ENCODE data around the gene PRKAG3.

Gene PRKAG3

DNA sequence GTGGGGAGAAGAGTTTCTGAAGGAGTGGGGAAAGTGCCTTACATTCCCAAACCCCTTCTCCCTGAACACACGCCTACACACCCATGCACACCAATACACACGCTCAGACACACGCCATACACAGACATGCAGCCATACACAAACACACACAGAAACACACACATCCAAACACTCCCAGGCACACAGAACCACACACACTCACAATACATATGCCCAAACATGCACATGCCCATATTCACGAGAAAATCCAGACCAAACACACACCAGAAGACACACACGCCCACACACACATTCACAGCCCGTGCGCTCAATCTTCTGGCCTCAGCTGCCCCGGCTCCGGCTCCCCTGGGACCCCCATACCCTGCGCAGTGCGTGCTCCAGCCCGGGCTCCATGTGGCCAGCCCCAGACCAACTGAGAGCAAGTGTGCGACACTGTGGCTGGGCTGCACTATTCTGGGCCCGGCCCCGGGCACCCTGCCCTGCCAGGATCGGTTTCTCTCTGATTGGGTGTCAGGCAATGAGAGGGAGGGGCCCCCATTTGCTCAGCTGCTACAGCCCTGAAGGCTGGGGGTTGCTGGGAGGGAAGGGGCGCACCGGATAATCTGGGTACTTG lies at the start of gene PRKAG3:
TSS of gene PRKAG3 (minus strand) at position 426 of the 613 bp plus-strand sequence.
- DNase-seq = no peak

DNA sequence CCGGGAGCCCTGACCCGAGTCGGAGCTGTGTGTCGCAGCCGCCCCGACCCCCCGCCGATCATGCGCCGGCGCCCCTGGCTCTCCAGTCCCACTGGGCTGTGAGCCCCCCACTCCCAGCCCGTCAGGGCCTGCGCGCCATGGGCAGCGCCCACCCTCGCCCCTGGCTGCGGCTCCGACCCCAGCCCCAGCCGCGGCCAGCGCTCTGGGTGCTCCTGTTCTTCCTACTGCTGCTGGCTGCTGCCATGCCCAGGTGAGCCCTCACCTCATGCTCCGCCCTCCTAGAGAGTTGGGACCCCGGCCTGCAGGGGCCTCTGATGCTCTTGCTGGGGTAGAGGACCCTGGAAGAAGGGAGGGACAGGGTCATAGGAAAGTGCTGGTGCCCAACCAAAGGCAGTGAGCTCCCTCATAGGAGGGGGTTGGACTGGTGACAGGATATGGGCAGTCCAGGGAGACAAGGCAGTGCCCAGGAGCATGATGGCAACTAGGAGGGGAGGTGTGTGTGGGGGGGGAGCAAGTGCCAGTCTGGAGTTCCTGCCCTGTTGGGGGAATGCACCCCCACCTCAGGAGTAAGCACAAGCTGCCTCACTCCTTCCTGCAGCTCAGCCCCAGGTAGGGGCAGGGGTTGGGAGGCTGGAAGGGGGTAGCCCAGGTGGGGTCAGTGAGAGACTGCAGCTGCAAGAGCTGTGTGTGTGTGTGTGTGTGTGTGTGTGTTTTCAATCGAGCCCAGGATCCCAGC lies 49.4 kb upstream of the PRKAG3 start:
- no peak for DNase-seq

DNA sequence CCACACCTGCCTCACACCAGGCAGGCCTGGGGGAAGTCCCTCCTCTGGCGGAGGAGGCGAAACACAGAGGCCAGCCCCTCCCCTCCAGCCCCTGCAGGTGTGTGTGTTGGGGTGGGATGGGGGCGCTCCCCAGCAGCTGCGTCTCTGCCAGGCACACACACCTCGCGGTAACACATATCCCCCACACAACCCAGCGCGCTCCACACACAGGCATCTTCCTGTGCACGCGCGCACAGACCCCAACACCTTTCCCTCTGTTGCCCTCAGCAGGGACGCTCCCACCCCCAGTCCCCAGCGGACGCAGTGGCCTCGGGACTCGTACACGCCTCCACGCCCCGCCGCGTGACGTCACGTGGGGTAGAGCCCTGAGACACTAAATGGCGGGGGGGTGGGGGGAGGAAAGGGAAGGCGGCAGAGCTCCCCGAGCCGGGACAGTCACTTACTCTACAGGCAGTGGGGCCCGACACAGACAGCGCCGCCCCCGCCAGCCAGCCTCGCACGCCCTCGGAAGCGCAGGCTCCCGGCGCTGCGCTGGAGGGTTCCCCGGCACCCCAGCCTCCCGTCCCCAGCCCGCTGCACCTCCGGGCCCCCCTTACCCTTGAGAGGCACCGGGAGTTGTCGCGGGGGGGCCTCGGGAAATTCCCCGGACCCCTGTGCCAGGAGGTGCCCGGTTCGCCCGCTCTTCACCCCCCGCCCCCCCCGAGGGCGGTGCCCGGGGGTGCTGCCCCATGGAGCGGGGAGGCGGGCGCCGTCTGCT lies 48.7 kb upstream of the PRKAG3 start, which contains the start of gene WNT10A:
TSS of gene WNT10A (plus strand) at position 751 of the 757 bp plus-strand sequence. CDS start 144 bp downstream, outside the sequence.
- no peak for DNase-seq

DNA sequence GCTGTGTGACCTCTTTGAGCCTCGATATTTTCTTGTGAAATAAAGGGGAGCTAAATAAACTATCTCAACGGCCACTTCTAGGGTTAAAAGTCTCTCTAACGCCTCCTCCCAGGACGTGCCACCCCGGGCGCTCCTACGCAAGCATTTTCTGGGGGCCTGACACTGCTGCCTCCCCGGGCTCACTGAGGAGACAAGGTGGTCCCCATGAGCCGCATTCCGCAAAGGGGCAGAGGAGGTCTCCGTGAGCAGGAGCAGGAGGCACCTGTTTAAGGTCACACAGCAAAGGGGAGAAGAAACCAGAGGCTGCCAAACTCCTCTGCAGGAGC lies 48.1 kb upstream of the PRKAG3 start:
- no peak for DNase-seq

DNA sequence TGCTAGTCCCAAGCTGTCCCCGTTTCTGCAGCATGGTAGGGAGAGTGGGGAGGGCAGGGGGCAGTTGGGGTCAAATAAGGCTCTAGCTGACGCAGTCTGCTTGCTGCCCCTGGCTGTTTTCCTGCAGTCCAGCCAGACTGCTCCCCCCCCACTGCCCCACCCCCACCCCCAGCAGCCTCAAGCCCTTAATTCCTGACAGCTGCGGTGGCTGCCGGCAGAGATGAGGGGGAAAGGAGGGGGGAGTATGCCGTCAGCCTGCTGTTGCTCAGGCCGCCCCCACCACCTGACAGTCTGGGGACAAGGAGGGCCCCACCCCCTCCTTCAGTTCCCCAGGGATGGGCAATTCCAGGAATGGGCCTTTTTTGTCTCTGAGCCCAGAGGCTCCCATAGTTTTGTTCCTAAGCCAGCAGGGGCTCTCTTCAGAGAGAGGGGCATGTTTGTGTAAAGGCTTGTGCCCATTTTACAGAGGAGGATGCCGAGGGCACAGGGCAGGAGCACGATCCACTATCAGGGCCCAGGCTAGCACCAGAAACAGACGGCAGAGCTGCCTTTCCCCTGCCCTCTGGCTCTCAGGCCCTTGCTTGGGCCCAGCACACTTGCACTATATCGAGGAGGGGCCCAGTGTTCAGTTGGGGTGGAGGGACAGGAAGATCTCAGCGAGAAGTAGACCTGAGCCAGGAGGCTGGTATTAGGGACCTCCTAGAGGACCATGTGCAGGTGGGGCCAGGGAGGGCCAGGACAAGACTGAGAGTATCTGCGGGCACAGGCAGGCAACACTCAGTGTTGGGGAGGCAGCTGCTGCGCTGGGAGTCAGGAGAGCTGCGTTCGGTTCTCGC lies 47.5 kb upstream of the PRKAG3 start:
- peak; percentile 14 for DNase-seq

DNA sequence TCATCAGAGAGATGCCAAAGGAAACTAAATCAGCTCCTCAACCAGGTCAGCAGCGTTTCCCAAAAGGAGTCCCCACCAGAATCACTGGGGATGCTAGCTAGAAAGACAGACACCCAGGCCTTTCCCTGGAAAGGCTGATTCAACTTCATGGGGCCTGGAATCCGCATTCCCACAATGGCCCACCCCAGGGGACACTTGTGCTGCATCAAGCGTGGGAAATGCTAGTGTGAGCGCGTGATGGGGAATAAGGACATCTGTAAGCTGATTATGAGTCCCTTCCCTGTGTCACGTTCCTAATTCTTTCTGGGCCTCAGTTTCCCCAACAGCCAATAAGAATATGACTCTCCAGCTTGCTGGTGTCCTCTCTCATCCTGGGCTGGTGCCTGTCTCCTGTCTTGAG lies 46.9 kb upstream of the PRKAG3 start:
- DNase-seq = no peak

DNA sequence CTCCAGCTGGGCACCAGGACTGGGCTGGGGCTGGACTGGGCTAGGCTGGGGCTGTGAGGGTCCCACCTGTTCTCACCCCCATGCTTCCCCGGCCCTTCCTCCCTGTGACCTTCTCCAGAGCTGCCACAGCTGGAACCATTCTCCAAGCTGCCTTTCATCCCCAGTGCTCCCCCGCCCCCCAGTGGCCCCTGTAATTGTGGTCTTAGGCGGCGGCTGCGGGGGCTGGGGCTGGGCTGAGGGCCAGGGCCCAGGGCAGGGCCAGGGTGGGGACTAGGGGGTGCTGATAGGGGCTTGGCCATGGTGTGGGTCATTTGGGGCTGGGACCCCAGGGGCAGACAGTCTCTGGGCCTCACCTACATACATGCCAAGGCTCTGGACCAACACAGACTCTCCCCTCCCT lies 46.3 kb upstream of the PRKAG3 start:
- no peak for DNase-seq

DNA sequence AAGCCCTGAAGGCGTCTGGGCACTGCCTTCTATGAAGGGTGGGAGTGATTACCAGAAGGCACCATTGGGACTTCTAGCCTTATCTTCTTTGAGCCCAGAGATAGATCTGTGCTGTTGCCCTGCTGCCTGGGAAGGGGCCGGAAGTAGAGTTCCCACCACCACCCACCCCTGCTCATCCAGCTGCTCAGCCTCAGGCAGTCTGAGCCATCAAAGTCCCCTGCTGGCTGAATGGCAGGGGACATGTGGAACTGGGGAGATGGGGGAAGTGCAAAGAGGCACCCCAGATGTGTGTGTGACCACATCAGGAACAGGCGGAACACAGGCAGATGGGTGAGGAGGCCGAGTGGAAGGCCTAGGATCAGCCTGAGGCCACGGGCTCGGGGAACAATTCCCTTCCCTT lies 45.7 kb upstream of the PRKAG3 start:
- no peak for DNase-seq

DNA sequence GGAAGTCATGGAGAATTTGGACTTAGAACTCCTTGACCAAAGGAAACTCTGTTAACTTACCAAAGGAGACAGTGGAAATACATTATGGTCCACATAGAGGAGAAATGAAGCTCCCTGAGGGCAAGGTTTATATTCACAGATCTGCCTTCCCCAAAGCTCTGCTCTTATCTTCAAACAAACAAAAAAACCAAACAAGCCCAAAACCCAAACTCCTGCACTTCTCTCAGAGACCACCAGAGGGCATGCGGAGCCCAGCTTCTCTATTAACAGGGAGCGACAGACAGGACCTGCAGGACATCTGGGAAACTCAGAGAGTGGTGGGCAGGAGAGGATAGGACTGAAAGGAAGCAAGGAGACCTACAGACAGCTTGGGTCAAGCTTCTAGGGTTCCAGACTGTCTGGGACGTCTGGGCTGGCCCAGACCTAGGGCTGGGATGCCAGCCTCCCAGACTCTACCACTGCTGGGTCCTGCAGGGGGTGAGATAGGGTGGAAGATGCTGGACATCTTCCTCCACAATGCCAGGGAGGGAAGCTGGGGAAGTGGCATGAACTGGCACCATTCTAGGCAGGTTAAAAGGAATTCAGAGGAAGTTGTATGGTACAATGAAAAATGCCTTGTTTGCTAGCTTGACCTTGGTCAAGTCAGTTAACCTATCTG lies 45.1 kb upstream of the PRKAG3 start:
- DNase-seq = peak; percentile 53

DNA sequence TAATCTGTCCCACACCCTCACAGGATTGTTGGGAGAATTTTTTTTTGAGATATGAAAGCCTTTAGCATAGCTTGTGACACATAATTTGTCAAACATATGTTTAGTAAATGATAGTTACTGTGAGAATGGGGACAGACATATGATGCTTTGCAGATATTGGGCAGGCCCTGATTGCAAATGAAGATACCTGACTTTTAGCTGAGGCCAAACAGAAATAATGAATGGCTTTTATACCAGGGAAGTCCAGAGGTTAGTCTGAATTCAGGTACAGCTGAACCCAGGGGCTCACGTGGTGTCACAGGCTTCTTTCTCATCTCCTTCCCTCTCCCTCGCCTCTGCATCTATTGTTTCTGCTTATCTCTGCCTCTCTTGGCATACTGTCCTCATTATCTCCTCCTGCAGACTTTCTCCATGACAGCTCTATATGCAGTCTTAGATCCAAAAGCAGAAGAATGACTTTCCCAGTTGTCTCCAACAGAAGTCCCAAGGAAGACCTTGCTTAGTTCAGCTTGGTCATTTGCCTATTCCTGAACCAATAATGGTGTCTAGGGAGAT lies 44.2 kb upstream of the PRKAG3 start:
- DNase-seq = no peak

DNA sequence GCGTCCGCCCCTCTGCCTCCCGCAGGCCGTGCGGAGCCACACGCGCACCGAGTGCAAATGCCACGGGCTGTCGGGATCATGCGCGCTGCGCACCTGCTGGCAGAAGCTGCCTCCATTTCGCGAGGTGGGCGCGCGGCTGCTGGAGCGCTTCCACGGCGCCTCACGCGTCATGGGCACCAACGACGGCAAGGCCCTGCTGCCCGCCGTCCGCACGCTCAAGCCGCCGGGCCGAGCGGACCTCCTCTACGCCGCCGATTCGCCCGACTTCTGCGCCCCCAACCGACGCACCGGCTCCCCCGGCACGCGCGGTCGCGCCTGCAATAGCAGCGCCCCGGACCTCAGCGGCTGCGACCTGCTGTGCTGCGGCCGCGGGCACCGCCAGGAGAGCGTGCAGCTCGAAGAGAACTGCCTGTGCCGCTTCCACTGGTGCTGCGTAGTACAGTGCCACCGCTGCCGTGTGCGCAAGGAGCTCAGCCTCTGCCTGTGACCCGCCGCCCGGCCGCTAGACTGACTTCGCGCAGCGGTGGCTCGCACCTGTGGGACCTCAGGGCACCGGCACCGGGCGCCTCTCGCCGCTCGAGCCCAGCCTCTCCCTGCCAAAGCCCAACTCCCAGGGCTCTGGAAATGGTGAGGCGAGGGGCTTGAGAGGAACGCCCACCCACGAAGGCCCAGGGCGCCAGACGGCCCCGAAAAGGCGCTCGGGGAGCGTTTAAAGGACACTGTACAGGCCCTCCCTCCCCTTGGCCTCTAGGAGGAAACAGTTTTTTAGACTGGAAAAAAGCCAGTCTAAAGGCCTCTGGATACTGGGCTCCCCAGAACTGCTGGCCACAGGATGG lies 42.0 kb upstream of the PRKAG3 start:
- no peak for DNase-seq

DNA sequence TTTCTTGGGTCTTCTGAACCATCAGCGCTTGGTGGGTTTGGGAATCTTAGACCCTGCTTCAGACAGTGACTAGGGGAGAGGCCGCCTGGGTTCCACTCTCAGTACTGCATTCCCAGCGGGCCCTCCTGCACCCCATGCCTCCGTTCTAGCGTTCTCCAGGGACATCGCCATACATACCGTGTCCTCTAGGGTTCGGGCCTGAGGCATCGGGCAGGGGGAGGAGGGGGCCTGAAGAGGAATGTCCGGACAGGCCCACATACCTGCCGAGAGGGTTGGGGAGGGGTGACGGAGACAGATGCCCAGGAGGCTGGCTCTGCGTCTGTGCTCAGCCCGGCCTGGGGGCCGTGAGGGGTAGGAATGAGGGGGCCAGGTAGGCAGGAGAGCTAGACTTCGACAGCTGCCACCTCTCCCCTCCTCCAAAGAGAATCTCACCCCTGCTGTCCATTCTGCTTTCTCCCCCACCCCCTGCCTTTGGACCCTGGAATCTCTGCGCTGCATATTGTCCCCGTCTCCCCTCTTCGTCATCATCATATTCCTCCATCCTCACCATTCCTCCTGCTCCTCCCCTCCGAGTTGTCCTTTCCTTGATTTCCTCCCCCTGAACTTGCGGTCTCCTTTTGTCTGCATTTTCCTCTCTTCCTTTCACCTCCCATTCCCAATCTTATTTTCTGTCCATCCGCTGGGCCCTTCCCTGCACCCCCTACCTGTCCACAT lies 41.2 kb upstream of the PRKAG3 start:
- no peak for DNase-seq

DNA sequence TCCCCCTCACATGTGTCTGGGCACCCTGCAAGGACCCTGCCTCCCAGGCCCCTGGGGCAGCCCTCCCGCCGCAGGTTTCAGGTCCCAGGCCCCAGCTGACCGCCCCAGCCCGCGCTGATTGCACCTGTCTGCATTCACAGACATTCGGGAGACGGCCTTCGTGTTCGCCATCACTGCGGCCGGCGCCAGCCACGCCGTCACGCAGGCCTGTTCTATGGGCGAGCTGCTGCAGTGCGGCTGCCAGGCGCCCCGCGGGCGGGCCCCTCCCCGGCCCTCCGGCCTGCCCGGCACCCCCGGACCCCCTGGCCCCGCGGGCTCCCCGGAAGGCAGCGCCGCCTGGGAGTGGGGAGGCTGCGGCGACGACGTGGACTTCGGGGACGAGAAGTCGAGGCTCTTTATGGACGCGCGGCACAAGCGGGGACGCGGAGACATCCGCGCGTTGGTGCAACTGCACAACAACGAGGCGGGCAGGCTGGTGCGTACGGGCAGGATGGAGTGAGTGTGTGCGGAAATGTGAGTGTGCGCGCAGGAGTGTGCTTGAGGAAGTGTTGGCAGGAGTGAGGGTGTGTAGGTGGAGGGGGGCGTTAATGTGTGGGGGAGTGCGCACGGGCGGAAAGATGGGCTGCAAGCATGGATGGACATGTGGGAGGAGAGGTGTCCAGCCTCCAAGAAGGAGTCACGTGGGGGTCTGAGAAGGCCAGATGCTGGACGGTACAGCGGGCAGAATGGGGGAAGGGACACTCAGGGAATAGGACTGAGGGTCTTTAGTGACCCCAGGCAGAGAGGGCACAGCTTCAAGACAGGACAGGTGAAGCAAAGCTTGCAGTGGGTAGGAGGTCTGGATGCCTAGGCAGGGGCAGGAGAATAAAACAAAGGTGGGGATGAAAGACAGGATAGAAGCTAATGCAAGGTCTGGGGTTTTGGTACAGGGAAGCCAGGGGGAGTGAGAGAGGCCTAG lies 40.0 kb upstream of the PRKAG3 start:
- no peak for DNase-seq

DNA sequence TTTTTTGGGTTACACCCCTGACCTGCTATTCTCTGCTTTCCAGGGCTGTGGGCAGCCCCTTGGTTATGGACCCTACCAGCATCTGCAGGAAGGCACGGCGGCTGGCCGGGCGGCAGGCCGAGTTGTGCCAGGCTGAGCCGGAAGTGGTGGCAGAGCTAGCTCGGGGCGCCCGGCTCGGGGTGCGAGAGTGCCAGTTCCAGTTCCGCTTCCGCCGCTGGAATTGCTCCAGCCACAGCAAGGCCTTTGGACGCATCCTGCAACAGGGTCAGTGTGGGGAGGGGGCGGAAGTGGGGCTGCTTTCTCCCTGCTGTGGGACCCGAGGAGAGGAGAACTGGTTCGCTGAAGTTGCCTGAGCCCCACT lies 39.4 kb upstream of the PRKAG3 start:
- no peak for DNase-seq

DNA sequence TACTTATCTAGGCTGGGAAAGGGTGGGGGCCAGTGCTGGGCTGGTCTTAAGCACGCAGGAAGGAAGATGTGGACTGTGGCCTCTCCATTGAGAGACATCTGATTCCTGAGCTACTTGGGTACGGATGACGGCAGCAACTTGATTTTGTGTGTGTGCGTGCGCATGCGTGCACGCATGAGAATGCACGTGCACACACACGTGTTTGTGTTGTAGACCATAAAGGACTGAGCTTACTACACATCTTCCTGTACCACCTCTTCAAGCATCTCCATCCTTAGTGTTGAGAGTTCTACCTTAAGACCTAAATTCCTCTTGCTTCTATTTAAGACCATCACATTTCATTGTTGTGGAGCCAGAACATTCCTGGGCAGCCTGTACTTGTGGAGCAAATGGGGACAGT lies 37.5 kb upstream of the PRKAG3 start:
- DNase-seq = no peak

DNA sequence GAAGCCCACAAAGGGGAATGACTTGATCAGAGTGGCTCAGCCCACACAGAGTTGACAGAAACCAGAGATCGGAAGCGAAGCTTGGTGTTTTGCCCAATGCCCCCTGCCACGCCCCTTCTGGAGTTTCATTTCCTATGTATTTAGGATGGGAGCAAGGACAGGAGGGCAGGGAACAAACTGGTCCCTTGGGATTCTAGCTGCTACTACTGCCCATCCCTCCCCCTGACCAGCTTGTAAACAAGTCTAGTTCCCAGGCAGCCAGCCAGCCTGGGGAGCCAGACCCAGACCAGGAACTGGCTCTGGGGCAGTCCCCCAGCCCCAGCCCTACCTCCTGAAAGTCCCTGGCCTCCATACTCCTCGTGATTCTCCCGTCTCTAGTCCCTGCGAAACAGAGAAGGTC lies 36.3 kb upstream of the PRKAG3 start:
- no peak for DNase-seq

DNA sequence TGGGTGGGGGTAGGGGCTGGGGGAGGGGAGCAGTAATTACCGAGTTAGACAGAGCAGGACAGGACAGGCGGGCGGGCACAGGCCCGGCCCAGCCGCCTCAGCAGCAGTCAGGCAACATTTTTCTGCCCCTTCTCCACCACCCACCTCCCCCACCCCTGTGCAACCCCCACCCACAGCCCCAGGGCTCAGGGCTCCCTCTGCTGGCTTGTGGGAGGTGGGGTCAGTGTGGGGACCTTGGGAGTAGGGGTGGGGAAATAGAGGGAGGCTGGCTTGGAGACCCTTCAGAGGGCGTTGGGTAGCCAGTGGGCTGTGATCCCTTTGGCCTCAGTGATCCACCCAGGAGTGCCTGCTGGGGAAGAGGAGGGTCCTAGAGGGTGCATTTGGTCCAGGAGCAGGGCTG lies 34.4 kb upstream of the PRKAG3 start:
- no peak for DNase-seq

DNA sequence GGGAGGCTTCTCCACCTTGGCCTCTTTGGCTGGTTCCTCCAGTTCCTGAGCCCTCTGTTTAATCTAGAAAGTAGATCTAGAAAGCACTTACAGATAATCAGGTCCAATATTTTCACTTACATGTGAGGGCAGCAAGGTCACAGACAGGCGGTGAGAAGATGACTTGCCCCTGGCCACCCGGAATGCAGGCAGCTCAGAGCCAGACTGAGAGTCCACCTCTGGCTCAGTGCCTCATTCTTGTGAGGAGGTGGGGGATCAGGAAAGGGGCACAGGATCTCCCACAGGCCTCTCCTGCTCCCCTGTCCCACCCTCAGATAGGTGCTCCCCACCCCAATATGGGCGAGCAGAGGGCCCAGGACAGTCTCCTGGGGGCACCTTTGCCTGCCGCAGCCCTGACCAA lies 33.8 kb upstream of the PRKAG3 start:
- no peak for DNase-seq

DNA sequence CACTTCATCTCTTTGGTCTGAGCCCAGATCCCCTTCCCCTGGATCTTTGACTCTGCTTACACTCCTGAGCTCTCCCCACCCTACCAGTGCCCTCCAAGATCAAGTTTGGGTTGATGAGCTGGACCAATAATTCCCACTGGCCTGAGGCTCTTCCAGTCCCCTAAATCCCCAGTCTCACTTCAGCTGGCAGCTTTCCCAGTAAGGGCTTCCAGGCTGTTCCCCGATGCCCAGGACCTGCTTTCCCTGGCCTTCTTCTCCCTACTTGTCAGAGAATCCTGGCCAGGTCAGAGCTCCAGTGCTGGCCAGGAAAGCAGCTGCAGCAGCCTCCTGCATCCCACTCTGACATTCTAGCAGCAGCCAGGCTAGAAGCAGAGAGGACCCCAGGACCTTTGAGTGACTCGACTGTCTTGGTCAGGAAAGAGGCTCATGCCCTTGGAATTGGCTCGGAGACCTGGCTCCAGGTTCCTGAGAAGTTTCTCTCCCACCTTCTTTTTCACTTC lies 31.5 kb upstream of the PRKAG3 start:
- DNase-seq = no peak
